Fibroblast of peridontal ligament (primary cell): ENCODE data around the gene GRK4.

Experiments used
- DNase-seq: peaks from one replicate; pipeline ENCODE4 v3.0.0-alpha.2; 2010; ENCODE audit errors: extremely low read depth

Gene GRK4

DNA sequence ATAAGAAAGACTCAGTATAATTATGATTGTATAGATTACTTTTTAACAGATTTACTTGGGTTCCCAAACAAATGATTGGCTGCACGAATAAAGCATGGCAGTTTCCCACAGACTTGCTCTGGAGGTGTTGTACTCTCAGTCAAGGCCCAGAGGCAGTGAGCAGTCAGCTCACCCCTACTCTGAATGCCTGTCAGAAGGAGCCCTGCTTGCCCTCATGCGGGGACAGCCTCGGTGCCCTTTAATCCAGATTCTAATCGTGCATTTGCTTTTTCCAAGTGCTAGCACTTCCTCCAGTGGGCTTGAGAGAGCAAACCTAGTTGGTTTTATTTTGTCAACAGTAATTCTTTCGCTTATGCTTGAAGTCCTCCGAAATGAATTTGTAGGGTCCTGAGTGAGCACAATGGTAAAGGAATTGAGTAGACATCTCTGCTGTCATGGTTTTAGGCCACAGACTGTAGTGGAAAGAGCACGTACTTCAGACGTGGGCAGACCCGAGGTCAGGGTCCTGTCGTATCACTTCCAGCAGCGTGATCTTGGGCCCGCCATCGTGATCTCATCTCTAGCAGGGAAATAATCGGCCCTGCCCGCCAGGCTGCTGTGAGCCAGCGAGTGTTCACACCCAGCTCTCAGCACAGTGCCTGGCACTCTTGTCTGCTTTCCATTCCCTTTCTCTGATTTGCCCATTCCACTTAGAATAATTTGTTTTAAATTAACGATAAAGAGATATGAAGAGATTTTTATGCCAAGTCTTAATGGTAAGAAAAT lies 48.3 kb downstream of the GRK4 start:
- no peak for DNase-seq

DNA sequence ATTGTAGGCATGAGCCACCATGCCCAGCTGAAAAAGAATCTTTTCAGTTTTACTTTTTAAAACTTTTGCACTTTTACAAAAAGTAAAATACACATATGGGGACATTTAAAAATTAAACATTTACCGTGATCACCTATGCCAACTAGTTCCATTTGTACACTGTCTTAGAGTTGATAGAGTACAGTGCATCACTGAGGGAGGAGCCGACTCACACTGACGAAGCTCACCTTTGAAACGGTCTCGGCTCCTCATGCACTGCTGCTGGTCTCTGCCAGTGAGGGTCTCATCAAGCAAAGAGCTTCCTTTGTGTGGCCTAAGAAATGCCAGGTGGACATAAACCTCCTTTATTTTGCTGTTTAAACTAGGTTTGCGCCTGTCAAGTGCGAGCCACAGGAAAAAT lies 50.0 kb downstream of the GRK4 start:
- DNase-seq = no peak

DNA sequence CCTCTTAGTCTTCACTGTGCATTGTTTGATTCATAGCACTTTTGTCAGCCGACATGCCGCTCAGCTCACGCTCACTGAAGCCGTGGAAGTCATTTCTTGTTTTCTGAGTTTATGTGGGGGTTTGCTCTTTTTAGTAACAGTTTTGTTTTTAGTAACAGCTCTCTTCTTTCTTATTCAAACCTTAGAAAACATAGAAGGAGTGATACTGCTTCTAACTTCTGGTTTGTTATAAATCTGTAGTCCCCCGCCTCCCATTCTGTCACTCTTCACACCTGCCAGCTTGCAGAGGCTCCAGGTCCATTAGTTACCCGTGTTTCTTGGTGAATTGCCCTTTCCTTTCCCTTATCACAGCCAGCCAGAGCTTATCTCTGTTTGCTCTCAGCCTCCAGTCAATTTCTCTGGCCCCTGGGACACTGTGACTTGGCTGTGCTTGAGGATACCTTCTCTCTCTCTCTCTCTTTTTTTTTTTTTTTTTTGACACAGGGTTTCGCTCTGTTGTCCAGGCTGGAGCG lies 50.5 kb downstream of the GRK4 start:
- DNase-seq = no peak

DNA sequence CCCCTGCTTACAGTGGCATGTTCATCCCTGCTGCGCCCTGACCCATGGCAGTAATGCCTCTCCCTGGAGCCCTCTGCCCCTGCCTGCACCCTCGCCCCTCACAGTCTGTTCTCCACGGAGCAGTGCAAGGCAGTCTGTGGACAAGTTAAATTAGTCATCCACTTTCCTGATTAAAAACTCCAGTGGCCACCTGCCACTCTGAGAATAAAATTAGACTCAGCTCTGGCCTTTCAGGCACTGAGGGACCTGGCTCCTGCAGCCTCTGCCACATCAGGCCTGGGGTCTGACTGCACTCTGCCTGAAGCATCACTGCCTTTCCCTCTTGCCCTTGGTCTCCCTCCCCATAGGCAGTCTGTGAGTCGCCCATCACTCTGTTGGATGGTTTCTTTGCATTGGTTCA lies 53.6 kb downstream of the GRK4 start:
- DNase-seq = no peak

DNA sequence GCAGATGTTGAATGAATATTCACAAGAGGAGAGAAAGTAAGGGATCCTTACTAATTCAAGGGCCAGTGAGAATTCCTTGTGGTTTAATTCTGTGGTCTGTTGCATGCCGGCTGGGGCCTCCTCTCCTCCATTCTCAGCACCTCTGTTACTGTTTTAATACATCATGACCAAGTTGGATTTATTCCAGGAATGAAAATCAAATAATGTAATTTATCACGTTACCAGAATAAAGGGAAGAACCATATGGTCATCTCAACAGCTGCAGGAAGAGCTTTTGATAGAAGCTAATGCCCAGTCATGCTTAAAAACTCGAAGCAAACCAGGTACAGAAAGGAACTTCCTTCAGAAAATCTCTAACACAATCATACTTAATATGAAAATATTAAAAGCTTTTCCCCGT lies 54.1 kb downstream of the GRK4 start:
- peak; percentile 19 for DNase-seq

DNA sequence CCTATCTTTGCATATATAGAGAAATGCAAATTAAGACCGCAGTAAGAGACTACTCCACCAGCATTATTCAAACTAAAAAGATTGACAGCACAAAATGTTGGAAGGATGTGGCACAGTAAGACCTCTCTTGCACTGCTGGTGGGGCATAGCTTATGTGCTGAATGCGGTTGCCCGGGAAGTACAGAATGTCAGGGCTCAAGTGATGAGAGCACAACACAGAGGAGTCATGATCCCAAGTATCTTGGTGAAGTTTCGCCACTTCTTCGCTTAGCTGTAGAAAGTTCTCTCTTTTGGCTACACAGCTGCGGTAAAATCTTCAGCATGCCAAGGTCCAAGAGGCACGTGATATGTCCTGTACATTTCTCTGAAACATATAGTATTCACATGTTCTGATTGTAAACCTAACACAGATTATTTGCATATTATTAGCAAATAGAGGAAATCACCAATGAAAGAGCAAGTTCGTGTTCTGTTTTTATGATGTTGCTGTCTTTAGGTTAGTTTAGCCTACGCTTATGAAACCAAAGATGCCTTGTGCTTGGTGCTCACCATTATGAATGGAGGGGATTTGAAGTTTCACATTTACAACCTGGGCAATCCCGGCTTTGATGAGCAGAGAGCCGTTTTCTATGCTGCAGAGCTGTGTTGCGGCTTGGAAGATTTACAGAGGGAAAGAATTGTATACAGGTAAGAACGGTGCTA lies 55.9 kb downstream of the GRK4 start:
- DNase-seq = no peak

DNA sequence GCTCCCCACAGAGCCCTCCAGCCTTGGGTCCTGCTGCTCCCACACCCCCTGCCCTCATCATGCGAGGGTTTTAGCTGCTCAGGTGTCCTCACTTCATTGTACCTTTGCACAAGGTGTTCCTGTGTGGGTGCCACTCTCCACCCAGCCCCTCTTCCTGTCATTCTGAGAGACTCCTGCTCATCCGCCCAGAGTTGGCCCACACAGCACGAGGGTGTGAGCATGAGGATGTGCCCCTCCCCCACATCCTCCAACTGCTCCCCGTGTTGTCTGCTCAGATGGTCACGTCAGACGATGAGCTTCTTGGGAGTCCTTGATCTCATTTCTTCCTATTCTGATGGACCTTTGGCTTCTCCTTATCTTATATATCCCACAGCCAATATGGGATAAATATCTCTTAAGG lies 57.8 kb downstream of the GRK4 start:
- DNase-seq = no peak

DNA sequence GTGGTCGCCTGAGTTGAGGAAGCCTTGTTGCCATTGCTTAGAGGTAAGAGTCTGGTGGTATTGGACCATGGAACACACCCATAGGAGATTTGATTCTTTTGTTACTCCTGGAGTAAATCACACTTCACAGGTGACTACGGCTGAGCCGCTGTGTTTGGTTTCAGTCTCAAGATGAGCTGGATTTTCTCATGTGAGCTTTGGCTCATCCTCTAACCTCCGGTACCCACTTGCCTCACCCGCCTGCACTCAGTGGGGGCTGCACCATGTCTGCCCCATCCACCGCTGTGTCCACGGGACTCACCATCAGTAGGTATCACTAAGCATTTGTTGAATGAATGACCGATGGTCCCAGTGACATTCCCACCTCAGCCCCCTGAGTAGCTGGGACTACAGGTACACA lies 58.3 kb downstream of the GRK4 start:
- no peak for DNase-seq

DNA sequence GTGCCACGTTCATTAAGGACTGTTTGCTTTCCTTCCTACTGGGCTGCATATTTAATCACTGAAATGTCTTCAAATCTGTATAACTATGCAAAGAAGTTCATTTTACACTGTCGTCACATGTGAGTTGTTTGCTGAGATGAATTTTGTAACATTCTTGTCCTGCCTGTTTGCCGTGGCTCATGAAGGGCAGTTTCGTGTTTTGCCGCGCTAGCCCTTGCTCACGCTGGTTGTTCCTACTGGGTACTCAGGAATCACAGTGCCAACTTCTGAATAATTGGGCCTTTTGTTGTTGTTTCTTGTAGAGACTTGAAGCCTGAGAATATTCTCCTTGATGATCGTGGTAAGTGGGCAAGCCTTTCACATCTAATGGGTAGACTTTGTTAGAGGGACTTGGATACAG lies 58.7 kb downstream of the GRK4 start:
- DNase-seq = no peak

DNA sequence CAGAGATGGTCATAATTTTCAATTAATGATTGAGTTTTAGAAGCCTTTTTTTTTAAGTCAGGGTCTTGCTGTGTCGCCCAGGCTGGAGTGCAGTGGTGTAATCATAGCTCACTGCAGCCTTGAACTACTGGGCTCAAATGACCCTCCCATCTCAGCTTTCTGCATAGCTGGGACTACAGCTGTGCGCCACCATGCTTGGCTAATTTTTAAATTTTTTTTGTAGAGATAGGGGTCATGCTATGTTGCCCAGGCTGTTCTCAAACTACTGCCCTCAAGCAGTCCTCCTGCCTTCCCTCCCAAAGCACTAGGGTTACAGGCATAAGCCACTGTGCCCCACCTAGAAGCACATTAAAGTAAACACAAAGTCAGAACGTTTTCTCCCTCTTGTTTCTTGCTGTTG lies 59.3 kb downstream of the GRK4 start:
- DNase-seq = no peak

DNA sequence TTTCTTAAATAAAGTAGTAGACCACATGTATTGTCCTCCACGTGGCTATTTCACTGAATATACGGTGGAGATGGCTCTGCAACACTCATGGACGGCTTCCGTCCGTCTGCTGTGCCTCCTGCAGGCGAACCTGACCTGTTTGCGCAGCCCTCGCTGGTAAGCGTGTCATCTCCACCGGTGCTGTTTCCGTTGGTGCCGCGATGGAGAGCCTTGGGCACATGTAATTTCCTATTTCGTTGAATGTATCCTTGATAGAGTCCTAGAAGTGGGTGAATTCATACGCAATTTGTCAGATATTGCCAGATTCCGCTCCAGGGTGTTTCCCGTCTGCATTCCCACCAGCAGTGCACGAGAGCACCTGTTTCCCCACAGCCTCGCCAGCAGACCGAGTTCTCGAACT lies 62.5 kb downstream of the GRK4 start:
- DNase-seq = no peak

DNA sequence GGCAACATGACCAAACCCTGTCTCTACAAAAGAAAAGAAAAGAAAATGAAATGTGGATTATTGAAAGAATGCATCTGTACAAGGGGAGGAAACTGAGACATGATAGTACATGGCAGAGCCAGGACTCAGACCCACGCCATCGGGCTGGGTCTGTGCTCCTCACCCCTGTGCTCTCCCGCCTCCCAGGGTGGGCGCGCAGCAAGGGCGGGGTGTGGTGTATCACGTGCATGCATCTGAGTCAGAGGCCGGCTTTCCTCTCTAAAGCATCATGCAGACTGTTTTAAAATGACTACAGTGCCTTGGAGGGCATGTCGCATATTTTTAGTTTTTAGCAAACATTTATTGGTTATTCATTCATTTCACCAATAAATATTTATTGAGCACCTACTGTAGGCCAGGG lies 63.2 kb downstream of the GRK4 start:
- no peak for DNase-seq

DNA sequence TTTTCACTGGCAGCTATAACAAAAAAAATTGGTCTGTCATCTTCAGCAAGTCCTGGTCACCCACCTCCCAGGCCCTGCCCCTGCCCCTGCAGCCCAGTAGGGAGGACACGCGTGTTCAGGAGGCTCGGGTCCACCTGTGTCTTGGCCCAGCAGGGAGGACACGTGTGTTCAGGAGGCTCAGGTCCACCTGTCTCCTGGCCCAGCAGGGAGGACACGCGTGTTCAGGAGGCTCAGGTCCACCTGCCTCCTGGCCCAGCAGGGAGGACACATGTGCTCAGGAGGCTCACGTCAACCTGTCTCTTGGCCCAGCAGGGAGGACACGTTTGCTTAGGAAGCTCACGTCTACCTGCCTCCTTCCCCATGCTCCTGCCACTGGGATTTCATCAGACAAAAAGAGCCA lies 66.1 kb downstream of the GRK4 start:
- DNase-seq = no peak

DNA sequence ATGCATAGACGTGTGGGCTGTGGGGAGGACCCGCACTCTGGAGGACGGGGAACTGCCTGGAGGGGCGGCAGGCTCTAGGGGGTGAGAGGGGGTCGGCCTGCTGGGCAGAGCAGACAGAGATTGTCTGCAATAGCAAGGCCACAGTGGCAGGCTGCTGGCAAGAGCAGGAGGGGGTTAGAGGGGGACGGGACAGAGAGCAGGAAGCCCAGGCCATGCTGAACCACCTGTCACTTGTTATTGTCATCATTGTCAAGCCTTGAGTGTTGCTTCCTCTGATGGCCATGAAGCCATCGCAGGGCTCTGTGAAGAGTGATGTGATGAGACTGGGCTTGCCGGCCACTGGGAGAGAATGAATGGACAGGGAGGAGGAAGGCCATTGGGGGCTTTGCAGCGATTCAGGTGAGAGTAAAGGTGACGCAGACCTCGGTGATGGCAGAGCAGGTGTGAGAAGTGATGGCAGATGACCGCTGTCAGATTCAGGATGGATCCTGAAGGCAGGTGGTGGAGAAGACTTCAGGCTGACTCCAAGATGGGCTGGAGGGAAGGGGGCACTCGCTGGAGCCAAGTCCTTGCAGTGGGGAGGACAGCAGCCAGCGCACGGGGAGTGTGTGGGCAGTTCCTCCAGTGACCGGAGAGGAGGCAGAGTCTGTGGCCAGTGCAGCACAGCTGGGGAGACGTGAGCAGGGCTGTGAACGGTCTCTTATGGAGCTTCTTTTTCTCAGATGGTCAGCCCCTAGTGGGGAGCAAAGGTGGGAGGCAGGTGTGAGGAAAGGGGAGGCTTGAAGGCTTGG lies 67.4 kb downstream of the GRK4 start:
- DNase-seq = no peak

DNA sequence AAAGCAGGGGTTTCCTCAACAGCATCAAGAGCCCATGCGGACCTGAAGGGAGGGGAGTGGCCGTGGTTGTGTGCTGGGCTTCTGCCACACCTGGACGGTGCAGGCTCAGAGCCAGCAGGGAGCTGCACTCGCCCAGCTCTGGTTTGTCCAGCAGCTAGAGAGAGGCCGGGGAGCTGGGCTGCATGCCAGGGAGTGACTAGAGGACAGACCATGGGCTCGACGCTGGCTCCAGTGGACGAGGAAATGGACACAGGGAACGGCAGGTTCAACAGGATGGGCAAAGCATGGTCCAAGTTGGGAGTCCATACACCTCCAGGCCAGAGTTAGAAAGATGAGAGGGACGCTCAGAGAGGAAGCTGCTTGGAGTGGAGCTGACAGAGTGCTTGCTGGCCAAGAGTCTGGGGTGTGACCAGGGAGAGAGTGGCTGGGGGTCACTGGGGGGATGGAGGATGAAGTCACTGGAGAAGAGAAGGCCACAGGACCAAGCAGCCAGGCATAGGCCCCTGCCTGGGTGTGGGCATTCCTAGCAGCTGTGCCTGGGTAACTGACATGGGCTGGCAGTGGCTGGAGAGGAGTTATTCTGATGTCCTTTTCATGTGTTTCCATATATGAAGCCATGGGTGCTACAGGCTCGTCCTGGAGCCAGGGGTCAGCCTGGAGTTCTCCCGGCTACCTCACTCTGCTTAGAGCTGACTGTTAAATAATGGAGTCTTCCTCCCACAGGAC lies 68.1 kb downstream of the GRK4 start:
- no peak for DNase-seq

DNA sequence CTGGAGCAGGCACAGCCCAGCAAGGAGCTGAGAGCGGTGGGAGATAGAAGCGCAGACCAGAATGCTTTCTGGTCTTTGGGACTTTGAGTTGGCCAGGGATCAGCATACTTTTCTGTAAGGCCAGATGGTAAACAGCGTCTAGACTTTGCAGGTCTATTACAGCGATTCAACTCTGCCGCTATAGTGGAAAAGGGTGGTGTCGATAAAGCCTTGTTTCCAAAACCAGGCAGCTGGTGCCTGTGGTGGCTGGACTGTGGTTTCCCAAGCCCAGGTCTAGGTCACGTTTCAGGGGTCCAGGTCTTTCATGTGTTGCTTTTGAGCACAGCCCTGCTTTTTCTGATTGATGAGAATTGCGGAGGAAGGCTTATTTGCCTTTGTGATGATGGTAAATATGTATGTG lies 70.9 kb downstream of the GRK4 start:
- DNase-seq = no peak

DNA sequence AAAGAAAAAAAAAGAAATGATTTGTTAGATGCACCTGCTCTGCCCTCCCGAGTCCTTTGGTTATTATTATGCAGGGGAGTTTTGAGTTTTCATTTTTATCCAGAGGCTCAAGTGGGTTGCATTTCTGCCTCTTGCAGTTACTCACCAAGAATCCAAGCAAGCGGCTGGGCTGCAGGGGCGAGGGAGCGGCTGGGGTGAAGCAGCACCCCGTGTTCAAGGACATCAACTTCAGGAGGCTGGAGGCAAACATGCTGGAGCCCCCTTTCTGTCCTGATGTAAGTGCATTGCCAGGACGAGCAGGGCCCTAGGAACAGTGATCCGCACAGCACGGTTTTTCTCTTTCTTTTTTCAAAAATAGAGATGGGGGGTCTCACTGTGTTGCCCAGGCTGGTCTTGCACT lies 71.9 kb downstream of the GRK4 start:
- no peak for DNase-seq

DNA sequence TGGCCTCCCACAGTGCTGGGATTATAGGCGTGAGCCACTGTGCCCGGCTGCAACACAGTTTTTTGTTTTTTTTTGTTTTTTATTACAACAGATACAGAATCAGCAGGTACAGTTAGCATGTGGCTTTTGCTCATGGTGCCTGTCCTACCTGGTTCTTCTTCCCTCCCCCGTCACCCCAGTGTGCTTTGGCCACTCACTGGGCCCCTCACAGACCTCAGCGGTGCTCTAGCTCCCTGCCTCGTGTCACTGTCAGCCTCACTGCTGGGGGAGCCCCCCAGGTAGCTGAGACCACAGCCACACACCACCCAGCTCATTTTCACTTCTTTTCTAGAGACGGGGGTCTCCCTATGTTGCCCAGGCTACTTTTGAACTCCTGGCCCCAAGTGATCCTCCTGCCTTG lies 72.3 kb downstream of the GRK4 start:
- DNase-seq = no peak

DNA sequence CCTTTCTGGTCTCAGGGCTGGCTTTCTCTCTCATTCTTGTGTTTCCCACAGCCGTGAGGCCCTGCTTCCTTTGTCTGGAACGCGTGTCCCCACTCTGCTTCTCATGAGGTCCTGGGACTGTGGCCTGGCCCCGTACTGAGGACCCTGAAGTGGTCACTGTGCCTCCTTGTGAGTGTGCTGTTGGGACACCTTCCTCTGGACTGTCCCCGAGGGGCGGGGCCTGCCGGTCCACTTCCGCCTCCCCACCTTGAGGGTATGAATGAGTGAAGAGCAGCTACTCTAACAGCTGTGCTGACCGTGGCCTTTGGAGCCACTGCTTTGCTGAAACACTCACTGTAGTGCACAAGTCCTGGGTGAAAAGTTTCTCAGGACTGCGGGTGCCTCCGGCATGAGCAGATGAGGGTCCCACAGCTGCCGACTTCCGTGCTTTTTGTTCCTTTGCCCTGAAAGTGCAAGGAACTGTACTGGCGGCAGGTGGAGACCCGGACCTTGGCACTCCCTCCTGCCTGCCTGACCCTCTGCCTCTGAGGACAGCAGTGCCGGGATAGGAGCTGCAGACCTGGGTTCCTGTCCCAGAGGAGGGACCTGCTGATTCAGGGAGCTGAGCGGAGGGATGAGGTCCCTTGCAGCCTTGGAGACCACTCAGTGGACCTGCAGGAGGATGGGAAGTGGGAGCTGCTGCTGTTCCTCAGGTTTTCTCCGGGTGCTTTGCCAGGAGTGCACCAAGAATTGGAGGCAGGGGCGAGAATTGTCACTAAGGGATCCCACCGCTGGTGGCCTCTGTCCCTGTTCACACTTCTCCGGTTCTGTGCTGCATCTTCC lies 73.0 kb downstream of the GRK4 start:
- DNase-seq = no peak

DNA sequence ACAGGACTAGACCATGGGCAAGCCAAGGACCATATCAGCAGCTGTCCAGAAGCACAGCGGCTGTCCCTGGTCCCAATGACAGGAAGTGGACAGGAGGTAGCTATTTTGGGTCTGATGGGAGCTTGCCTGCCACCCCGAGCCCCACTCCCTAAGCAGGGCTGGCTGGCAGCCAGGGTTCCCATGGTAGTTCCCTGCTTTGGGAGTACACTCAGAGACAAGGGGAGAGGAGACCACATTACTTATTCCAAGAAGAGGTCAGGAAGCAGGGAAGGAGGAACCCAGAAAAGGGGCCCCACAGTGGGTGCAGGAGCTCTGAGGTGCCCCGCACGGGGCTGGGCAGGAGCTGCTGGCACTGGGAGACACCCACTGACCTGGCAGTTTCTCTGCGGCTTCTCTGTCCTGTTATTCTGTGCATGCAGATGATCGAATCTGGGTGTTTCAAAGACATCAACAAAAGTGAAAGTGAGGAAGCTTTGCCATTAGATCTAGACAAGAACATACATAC lies 74.6 kb downstream of the GRK4 start:
- DNase-seq = no peak
